SK-N-SH (cell line): ENCODE data around the gene FXYD5. TPM values are rescaled to one million over a fixed set of nuclear protein-coding genes. Genes with fewer than 3 reads are reported as not detected.

Experiments used
- CTCF ChIA-PET: fragments of 300-600, 350-600 bp; formaldehyde crosslinking; extraction: SDS; loops from one replicate; lab custom pipeline; 2021; lab: Yijun Ruan, JAX
- POLR2A ChIA-PET: fragments of 350-600 bp; sonication (Branson Sonifier 250); formaldehyde crosslinking; extraction: SDS; loops from one replicate; lab custom pipeline; 2020; ENCODE audit warnings: antibody characterized with exemption, inconsistent platforms; lab: Yijun Ruan, JAX
- DNase-seq: peaks from one replicate; pipeline ENCODE4 v3.0.0; 2012
- H2AFZ ChIP-seq: fragments of 200-600 bp; sonication (generic); 2 replicates; pipeline ENCODE4 v1.8.1; 2016; ENCODE audit warnings: antibody characterized with exemption, mild to moderate bottlenecking, low read depth
- H3F3A ChIP-seq: fragments of 200-600 bp; sonication (generic); replicated peaks from 2 replicates; pipeline ENCODE3; 2016; ENCODE audit warnings: antibody characterized with exemption, mild to moderate bottlenecking; ENCODE audit not compliant: insufficient read depth
- H3K27ac ChIP-seq, 2 experiments: fragments of 200-500 bp in 1 of 2; fragments of 200-600 bp in 1 of 2; sonication (Bioruptor generic) in 1 of 2; sonication (generic), shearing (Covaris generic) in 1 of 2; 2 replicates each; pipeline versions ENCODE4 v1.5.1 to v1.6.1; 2014 to 2016; ENCODE audit warnings: low read depth in 2 of 2, inconsistent platforms in 1 of 2, low read length in 1 of 2, mild to moderate bottlenecking in 1 of 2, mixed read lengths in 1 of 2
- H3K27me3 ChIP-seq: fragments of 200-600 bp; sonication (generic), shearing (Covaris generic); 2 replicates; pipeline ENCODE4 v1.6.1; 2016; ENCODE audit warnings: mixed run types; ENCODE audit not compliant: insufficient read depth
- H3K36me3 ChIP-seq, 2 experiments: fragments of 200-500 bp in 1 of 2; fragments of 200-600 bp in 1 of 2; sonication (Bioruptor generic) in 1 of 2; sonication (generic) in 1 of 2; replicated peaks in 1 of 2; 2 replicates each; pipeline versions ENCODE3 to v1.5.1; 2014 to 2016; ENCODE audit warnings: low read length in 1 of 2, mild to moderate bottlenecking in 1 of 2; ENCODE audit not compliant: insufficient read depth in 2 of 2, control insufficient read depth in 1 of 2
- H3K4me1 ChIP-seq, 2 experiments: fragments of 200-500 bp in 1 of 2; fragments of 200-600 bp in 1 of 2; sonication (Bioruptor generic) in 1 of 2; sonication (generic), shearing (Covaris generic) in 1 of 2; 2 replicates each; pipeline versions ENCODE4 v1.5.1 to v1.6.1; 2014 to 2016; ENCODE audit warnings: low read depth in 1 of 2, low read length in 1 of 2, mixed run types in 1 of 2; ENCODE audit not compliant: insufficient read depth in 2 of 2, control insufficient read depth in 1 of 2
- H3K4me2 ChIP-seq: fragments of 200-600 bp; sonication (generic), shearing (Covaris generic); 2 replicates; pipeline ENCODE4 v1.6.1; 2017; ENCODE audit warnings: mixed run types
- H3K4me3 ChIP-seq, 2 experiments: fragments of 200-500 bp in 1 of 2; fragments of 200-600 bp in 1 of 2; sonication (Bioruptor generic) in 1 of 2; sonication (generic), shearing (Covaris generic) in 1 of 2; 2 replicates each; pipeline versions ENCODE4 v1.5.1 to v1.8.1; 2014 to 2016; ENCODE audit warnings: low read depth in 2 of 2, inconsistent platforms in 1 of 2, low read length in 1 of 2, mild to moderate bottlenecking in 1 of 2, mixed read lengths in 1 of 2, moderate library complexity in 1 of 2
- H3K79me2 ChIP-seq: fragments of 200-600 bp; sonication (generic); 2 replicates; pipeline ENCODE4 v1.8.1; 2017; ENCODE audit warnings: mild to moderate bottlenecking; ENCODE audit not compliant: insufficient read depth
- H3K9ac ChIP-seq: fragments of 200-600 bp; sonication (generic); 2 replicates; pipeline ENCODE4 v1.6.1; 2017; ENCODE audit warnings: mixed run types
- H3K9me2 ChIP-seq: fragments of 200-600 bp; sonication (generic); 2 replicates; pipeline ENCODE4 v1.6.1; 2017; ENCODE audit warnings: mixed run types
- H3K9me3 ChIP-seq: fragments of 200-600 bp; sonication (generic); 2 replicates; pipeline ENCODE4 v1.6.1; 2017; ENCODE audit warnings: mixed run types, mild to moderate bottlenecking, moderate library complexity
- H4K20me1 ChIP-seq: fragments of 200-600 bp; sonication (generic); 2 replicates; pipeline ENCODE4 v1.6.1; 2017; ENCODE audit warnings: mild to moderate bottlenecking, mixed run types; ENCODE audit not compliant: insufficient read depth
- EZH2phosphoT487 ChIP-seq: fragments of 200-600 bp; sonication (generic); IDR thresholded peaks from 2 replicates; pipeline ENCODE4 v1.6.1; 2017; ENCODE audit warnings: low read depth, mixed run types, mild to moderate bottlenecking, antibody characterized with exemption, moderate library complexity, borderline replicate concordance
- JUND ChIP-seq: IDR thresholded peaks from 2 replicates; pipeline ENCODE4 v1.4.0; 2012
- MEF2A ChIP-seq: IDR thresholded peaks from 2 replicates; pipeline ENCODE4 v1.4.0; 2012; ENCODE audit warnings: low read depth, borderline replicate concordance
- TAF1 ChIP-seq: IDR thresholded peaks from 2 replicates; pipeline ENCODE4 v1.6.1; 2012; ENCODE audit warnings: low read depth, mild to moderate bottlenecking, low read length, moderate library complexity, borderline replicate concordance
- USF1 ChIP-seq: IDR thresholded peaks from 2 replicates; pipeline ENCODE4 v1.4.0; 2012; ENCODE audit warnings: low read depth, borderline replicate concordance
- YY1 ChIP-seq: IDR thresholded peaks from 2 replicates; pipeline ENCODE4 v1.4.0; 2012; ENCODE audit warnings: low read depth, mild to moderate bottlenecking
- WGBS: methylation state at CpG from one replicate; pipeline ENCODE4 v1.1.6; 2017; ENCODE audit warnings: low lambda C conversion rate; 5-methylcytosine and 5-hydroxymethylcytosine counted together
- polyA plus RNA-seq, 3 experiments: library from polyadenylated mRNA; depleted of rRNA; stranded (reverse); fragments of >200 nt; gene quantifications; 2 replicates each; pipeline ENCODE4 v1.2.3, GENCODE V29; 2012
- TF ChIP-seq, protein P1 (sequence below): IDR thresholded peaks from 2 replicates; pipeline ENCODE4; 2012
- TF ChIP-seq, protein P2 (sequence below): IDR thresholded peaks from 2 replicates; pipeline ENCODE4 v1.6.1; 2012; ENCODE audit warnings: mild to moderate bottlenecking, low read depth, low read length, moderate library complexity

The FXYD5 gene
- polyA plus RNA-seq, 1 of the 3 experiments (the other 2 are of a cell fraction), result 195 TPM

DNA sequence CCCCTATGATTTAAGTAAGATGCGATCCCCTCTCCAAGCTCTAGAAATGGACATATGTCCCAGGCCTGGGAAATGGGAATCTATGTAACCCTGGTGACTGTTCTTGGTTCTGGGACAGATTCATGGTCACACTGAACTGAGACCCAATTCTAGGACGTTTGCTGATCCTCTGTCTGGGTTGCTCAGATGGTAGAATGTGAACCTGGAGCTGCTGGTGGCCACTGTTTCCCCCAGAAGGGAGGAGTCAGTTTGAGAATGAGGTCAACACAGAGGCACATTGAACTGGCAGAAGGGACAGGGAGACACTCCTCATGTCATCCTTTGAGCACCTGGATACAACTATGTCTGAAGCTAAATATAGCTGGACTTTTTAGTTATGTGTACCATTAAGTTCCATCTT is 44.9 kb downstream of the FXYD5 start (continued):
- TF ChIP-seq, protein P1, sequence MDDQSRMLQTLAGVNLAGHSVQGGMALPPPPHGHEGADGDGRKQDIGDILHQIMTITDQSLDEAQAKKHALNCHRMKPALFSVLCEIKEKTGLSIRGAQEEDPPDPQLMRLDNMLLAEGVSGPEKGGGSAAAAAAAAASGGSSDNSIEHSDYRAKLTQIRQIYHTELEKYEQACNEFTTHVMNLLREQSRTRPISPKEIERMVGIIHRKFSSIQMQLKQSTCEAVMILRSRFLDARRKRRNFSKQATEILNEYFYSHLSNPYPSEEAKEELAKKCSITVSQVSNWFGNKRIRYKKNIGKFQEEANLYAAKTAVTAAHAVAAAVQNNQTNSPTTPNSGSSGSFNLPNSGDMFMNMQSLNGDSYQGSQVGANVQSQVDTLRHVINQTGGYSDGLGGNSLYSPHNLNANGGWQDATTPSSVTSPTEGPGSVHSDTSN, result no peak
- no peak for TF ChIP-seq USF1
- TF ChIP-seq MEF2A, result no peak
- TF ChIP-seq, all 33 proteins: peak for 0

DNA sequence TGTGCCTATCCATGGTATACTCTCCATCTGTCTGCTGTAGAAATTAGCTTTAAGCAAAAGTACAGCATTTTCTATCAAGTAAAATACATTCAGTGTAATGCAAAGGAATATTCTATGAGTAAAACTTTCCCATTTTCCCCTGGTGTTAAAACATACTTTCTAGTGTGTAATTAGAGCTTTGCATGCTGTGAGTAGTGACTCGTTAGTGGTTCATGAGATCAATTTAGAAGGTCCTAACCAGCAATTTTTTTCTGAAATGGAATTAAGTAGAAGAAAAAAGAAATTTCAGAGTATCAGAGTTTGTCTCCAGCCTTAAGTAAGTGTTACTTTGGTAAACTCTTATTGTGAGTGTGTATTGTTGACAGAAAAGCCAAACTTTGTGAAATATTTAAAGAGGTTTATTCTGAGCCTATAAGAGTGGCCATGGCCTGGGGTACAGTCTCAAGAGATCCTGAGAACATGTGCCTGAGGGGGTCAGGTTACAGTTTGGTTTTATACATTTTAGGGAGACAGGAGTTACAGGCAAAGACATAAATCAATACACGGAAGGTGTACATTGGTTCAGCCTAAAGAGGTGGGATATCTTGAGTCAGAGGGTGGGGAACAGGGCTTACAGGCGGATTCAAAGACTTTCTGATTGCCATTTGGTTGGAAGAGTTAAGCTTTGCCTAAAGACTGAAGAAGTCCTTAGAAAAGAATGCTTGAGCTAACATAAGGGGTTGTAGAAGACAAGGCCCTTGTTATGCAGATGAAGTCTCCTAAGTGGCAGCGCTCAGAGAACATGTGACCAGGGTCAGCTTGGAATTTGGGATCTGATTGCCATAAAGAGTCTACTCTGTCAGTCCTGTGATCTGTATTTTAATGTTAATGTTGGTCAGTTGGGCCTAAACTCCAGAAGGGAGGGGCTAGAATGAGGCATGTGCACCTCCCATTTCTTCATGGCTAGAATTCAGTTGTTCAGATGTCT is 48.5 kb downstream of the FXYD5 start:
- H3K27me3 ChIP-seq, result peaks cover 38% of the 10 kb centered on the region; the same call in 1 of the 2 replicates
- no peaks in the 10 kb centered on the region for H3K79me2 ChIP-seq
- H3K9me2 ChIP-seq, result no peaks in the 10 kb centered on the region
- H4K20me1 ChIP-seq, result no peaks in the 10 kb centered on the region
- 49% methylated on average over 4 of the region's 4 CpGs for WGBS
- no peaks in the 10 kb centered on the region for H3K4me1 ChIP-seq
- no peaks in the 10 kb centered on the region for H3K9me3 ChIP-seq
- DNase-seq, result no peak
- H3K27ac ChIP-seq, result no peak overlapping the region
- ChIA-PET POLR2A (no interaction called here), CTCF (interaction anchor here (0.5 to 1.6 kb wide), 4 partner anchors 19 to 511 kb away, joined by 3 to 4 read pairs (median 3); no protein-coding TSS in a partner anchor)
- H2AFZ ChIP-seq, result no peak overlapping the region
- H3K4me2 ChIP-seq, result no peak overlapping the region
- H3K36me3 ChIP-seq, result no peaks in the 10 kb centered on the region
- TF ChIP-seq YY1 (no peak), TAF1 (no peak), EZH2phosphoT487 (no peak), JUND (no peak)
- TF ChIP-seq, protein P2, sequence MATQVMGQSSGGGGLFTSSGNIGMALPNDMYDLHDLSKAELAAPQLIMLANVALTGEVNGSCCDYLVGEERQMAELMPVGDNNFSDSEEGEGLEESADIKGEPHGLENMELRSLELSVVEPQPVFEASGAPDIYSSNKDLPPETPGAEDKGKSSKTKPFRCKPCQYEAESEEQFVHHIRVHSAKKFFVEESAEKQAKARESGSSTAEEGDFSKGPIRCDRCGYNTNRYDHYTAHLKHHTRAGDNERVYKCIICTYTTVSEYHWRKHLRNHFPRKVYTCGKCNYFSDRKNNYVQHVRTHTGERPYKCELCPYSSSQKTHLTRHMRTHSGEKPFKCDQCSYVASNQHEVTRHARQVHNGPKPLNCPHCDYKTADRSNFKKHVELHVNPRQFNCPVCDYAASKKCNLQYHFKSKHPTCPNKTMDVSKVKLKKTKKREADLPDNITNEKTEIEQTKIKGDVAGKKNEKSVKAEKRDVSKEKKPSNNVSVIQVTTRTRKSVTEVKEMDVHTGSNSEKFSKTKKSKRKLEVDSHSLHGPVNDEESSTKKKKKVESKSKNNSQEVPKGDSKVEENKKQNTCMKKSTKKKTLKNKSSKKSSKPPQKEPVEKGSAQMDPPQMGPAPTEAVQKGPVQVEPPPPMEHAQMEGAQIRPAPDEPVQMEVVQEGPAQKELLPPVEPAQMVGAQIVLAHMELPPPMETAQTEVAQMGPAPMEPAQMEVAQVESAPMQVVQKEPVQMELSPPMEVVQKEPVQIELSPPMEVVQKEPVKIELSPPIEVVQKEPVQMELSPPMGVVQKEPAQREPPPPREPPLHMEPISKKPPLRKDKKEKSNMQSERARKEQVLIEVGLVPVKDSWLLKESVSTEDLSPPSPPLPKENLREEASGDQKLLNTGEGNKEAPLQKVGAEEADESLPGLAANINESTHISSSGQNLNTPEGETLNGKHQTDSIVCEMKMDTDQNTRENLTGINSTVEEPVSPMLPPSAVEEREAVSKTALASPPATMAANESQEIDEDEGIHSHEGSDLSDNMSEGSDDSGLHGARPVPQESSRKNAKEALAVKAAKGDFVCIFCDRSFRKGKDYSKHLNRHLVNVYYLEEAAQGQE, result no peak
- no peak overlapping the region for H3K9ac ChIP-seq
- no peak overlapping the region for H3K4me3 ChIP-seq
- no peaks in the 10 kb centered on the region for H3F3A ChIP-seq
